DOHH2 (cell line): ENCODE results near the gene SMDT1.
A peak's percentile ranks its signal among the peaks of the same experiment; 100 is the strongest.

Source experiments
- H3F3A ChIP-seq: fragments of 200-600 bp; sonication (generic), shearing (Covaris generic); 2 replicates; pipeline ENCODE4 v1.6.0; 2016; ENCODE audit warnings: antibody characterized with exemption, mild to moderate bottlenecking; ENCODE audit not compliant: control insufficient read depth, insufficient read depth
- H3K27ac ChIP-seq: fragments of 200-600 bp; sonication (generic); 2 replicates; pipeline ENCODE4 v1.5.1; 2014; ENCODE audit warnings: low read depth, mild to moderate bottlenecking, low read length, moderate library complexity
- H3K27me3 ChIP-seq: fragments of 200-600 bp; sonication (generic); 2 replicates; pipeline ENCODE4 v1.6.1; 2014; ENCODE audit warnings: mild to moderate bottlenecking, low read length, mixed read lengths; ENCODE audit not compliant: control insufficient read depth
- H3K36me3 ChIP-seq: fragments of 200-600 bp; sonication (generic); 2 replicates; pipeline ENCODE4 v1.6.1; 2014; ENCODE audit warnings: mild to moderate bottlenecking, low read length, moderate library complexity, mixed read lengths; ENCODE audit not compliant: control insufficient read depth
- H3K4me1 ChIP-seq: fragments of 200-600 bp; sonication (generic); 2 replicates; pipeline ENCODE4 v1.6.1; 2014; ENCODE audit warnings: mild to moderate bottlenecking, low read length, mixed read lengths; ENCODE audit not compliant: control insufficient read depth
- H3K4me2 ChIP-seq: fragments of 200-600 bp; sonication (generic); 2 replicates; pipeline ENCODE4 v1.6.0; 2014; ENCODE audit warnings: mild to moderate bottlenecking, low read length, moderate library complexity
- H3K4me3 ChIP-seq: fragments of 200-600 bp; sonication (generic); 2 replicates; pipeline ENCODE4 v1.5.1; 2014; ENCODE audit warnings: mild to moderate bottlenecking, low read length, mixed read lengths
- H3K79me2 ChIP-seq: fragments of 200-600 bp; sonication (generic); 2 replicates; pipeline ENCODE4 v1.6.1; 2014; ENCODE audit warnings: mild to moderate bottlenecking, low read length, mixed read lengths; ENCODE audit not compliant: control insufficient read depth
- H3K9me2 ChIP-seq: fragments of 200-600 bp; sonication (generic); replicated peaks from 2 replicates; pipeline ENCODE4 v1.6.1; 2014; ENCODE audit warnings: mild to moderate bottlenecking, low read length, mixed read lengths; ENCODE audit not compliant: control insufficient read depth
- H3K9me3 ChIP-seq: fragments of 200-600 bp; sonication (generic); 2 replicates; pipeline ENCODE4 v1.6.1; 2014; ENCODE audit warnings: antibody characterized with exemption, low read length, mixed read lengths; ENCODE audit not compliant: control insufficient read depth, insufficient read depth
- H4K20me1 ChIP-seq: fragments of 200-600 bp; sonication (generic); 2 replicates; pipeline ENCODE4 v1.6.0; 2014; ENCODE audit warnings: low read depth, mild to moderate bottlenecking, antibody characterized with exemption, low read length, moderate library complexity; ENCODE audit not compliant: control insufficient read depth, insufficient read depth
- CTCF ChIP-seq: fragments of 200-600 bp; sonication (generic); IDR thresholded peaks from one replicate; pipeline ENCODE4 v1.5.1; 2014; ENCODE audit warnings: antibody characterized with exemption, mild to moderate bottlenecking, low read depth, low read length; ENCODE audit not compliant: poor library complexity, severe bottlenecking
- EZH2phosphoT487 ChIP-seq: fragments of 200-600 bp; sonication (generic); IDR thresholded peaks from 2 replicates; pipeline ENCODE4 v1.6.1; 2017; ENCODE audit warnings: borderline replicate concordance, mild to moderate bottlenecking, antibody characterized with exemption, low read length, moderate library complexity, mixed read lengths

The SMDT1 gene

GRCh38 chr22:42039271-42039670 is 40.2 kb upstream of the SMDT1 start:
- no peak overlapping the region for H3K27ac ChIP-seq
- no peaks in the 10 kb centered on the region for H4K20me1 ChIP-seq
- H3K36me3 ChIP-seq = no peaks in the 10 kb centered on the region
- no peaks in the 10 kb centered on the region for H3F3A ChIP-seq
- TF ChIP-seq CTCF (no peak), EZH2phosphoT487 (no peak)
- no peaks in the 10 kb centered on the region for H3K9me2 ChIP-seq
- no peak overlapping the region for H3K4me3 ChIP-seq
- H3K4me2 ChIP-seq = peak overlapping the region; percentile 42
- H3K79me2 ChIP-seq = no peaks in the 10 kb centered on the region
- H3K27me3 ChIP-seq = peaks cover 3% of the 10 kb centered on the region; the same call in 1 of the 2 replicates
- H3K9me3 ChIP-seq = peaks cover 13% of the 10 kb centered on the region
- H3K4me1 ChIP-seq = peaks cover 20% of the 10 kb centered on the region

- peaks cover 13% of the 10 kb centered on the region for H3K9me3 ChIP-seq
- H4K20me1 ChIP-seq = no peaks in the 10 kb centered on the region
- no peaks in the 10 kb centered on the region for H3K36me3 ChIP-seq
- TF ChIP-seq EZH2phosphoT487 = no peak
- no peak for TF ChIP-seq CTCF
- no peak overlapping the region for H3K4me3 ChIP-seq
- no peaks in the 10 kb centered on the region for H3K9me2 ChIP-seq
- peaks cover 3% of the 10 kb centered on the region; the same call in 1 of the 2 replicates for H3K27me3 ChIP-seq
- no peak overlapping the region for H3K27ac ChIP-seq
- no peaks in the 10 kb centered on the region for H3K79me2 ChIP-seq
- H3K4me1 ChIP-seq = peaks cover 20% of the 10 kb centered on the region
- H3K4me2 ChIP-seq = no peak overlapping the region
- no peaks in the 10 kb centered on the region for H3F3A ChIP-seq
Observed at GRCh38 chr22:42041784-42042183, 37.7 kb upstream of the SMDT1 start.

GRCh38 chr22:42050641-42051180 is 28.8 kb upstream of the SMDT1 start:
- Histone ChIP-seq H3K4me3 (no peak overlapping the region), H3F3A (peaks cover 2% of the 10 kb centered on the region), H3K79me2 (no peaks in the 10 kb centered on the region), H3K4me2 (no peak overlapping the region), H4K20me1 (no peaks in the 10 kb centered on the region), H3K9me3 (no peaks in the 10 kb centered on the region), H3K36me3 (no peaks in the 10 kb centered on the region), H3K4me1 (peaks cover 5% of the 10 kb centered on the region; the same call in 1 of the 2 replicates), H3K9me2 (no peaks in the 10 kb centered on the region), H3K27me3 (0 out of 2 replicates have a peak, but pooled peaks cover 4% of the 10 kb centered on the region), H3K27ac (no peak overlapping the region)
- TF ChIP-seq EZH2phosphoT487 (no peak), CTCF (no peak)
